ENCODE measurements around the gene BLVRB. TPM values are rescaled to one million over a fixed set of nuclear protein-coding genes. Genes with fewer than 3 reads are reported as not detected.

The BLVRB gene
- total and polyA plus RNA-seq, 2 of the 8 experiments (the other 6 are each of a cell fraction or from before 2014, with no cell fraction given), result 28.7 to 182 TPM

DNA sequence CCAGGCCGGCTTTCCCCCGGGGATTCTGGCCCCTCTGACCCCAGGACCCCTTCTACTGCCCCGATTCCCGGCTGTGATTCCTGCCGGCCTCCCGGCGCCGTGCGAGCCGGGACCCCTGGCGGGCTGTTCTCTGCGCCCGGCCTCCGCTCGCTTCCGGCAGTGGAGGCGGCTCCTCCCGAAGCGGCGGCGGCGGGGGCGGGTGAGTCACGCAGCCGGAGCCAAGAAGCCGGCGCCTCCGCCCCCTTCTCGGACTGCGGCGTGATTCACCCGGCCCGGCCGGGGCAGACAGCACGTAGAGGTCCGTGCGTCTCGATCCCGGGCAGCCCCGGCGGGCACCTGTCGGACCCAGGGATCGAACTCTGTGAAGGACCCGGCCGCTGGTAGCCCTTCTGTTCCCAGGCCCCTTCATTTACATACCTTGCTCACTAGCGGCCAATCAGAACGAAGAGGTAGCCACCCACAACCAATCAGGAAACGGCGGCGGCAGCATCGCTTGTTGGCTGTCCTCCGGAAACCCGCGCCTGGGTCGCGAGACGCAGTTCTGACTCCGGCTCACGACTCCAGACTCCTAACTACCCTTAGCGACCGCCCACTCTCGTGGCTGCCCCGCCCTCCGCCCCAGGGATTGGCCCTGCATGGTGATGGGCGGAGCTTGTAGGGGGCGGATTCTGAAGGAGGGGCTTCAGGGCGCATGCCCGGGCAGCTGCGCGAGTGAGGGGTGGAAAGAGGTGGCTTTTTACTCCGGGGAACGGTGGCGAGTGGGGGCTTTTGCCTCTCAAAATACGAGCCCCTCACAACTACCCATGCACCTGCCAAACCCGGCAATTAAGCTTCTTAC is 39.9 kb downstream of the BLVRB start, which contains the start of gene SERTAD1:
Gene SERTAD1, minus strand, starts transcription at position 543 of the 838 bp plus-strand sequence. CDS start 2,446 bp downstream, outside the sequence.
- Histone ChIP-seq H2BK5ac (ENCODE audit: low read depth, low read length) (peak within 1 kb of the TSS; percentile 94), H3K79me2 (ENCODE audit: control insufficient read depth in 1 of 2, insufficient read depth in 2 of 2, low read length in 2 of 2) (no peaks in the 10 kb centered on the region), H3K79me1 (ENCODE audit: low read depth, low read length) (no peaks in the 10 kb centered on the region; the same call in 1 of the 2 replicates), H3K27me3 (replicated peaks in 1 of 4; ENCODE audit: control insufficient read depth in 3 of 4, extremely low read depth in 1 of 4, insufficient read depth in 3 of 4, low read length in 3 of 4) (no peaks in the 10 kb centered on the region), H3K18ac (ENCODE audit: extremely low read depth, low read length) (peak within 1 kb of the TSS; percentile 87), H3K9ac (replicated peaks in 1 of 4; ENCODE audit: extremely low read depth in 1 of 4, low read depth in 3 of 4, low read length in 3 of 4) (peak within 1 kb of the TSS; percentile 66 to 81 (median 68)), H4K5ac (ENCODE audit: insufficient read length, low read depth, low read length) (peak within 1 kb of the TSS; percentile 79), H2BK12ac (ENCODE audit: low read depth, low read length) (0 out of 2 replicates have a peak within 1 kb of the TSS, but pooled peaks have one; percentile 84), H2BK20ac (ENCODE audit: low read length) (no peak within 1 kb of the TSS), H2BK15ac (ENCODE audit: low read length) (peak within 1 kb of the TSS; percentile 48; the same call in 1 of the 2 replicates), H3K14ac (ENCODE audit: insufficient read length) (no peak within 1 kb of the TSS), H3K9me3 (ENCODE audit: insufficient read depth in 2 of 2, low read depth in 1 of 2, low read length in 1 of 2) (no peaks in the 10 kb centered on the region), H3K36me3 (ENCODE audit: control insufficient read depth in 2 of 4, insufficient read depth in 4 of 4, low read length in 3 of 4) (peaks cover 0 to 2% (median 0%) of the 10 kb centered on the region in 4 experiments; a peak in 2 of 8 replicates), H3K27ac (ENCODE audit: low read depth, low read length) (peak within 1 kb of the TSS; percentile 69; the same call in 1 of the 2 replicates), H3K4me1 (replicated peaks in 1 of 4; ENCODE audit: control insufficient read depth in 3 of 4, insufficient read depth in 4 of 4, low read length in 3 of 4) (peaks cover 0 to 6% (median 4%) of the 10 kb centered on the region in 4 experiments; a peak in 3 of 7 replicates), H2AK5ac (ENCODE audit: low read depth, low read length) (no peak within 1 kb of the TSS; the same call in 1 of the 2 replicates), H3K4me2 (ENCODE audit: insufficient read depth in 1 of 2, low read depth in 2 of 2, low read length in 2 of 2) (peak within 1 kb of the TSS; percentile 83 to 95), H2AFZ (ENCODE audit: low read length) (peak within 1 kb of the TSS; percentile 87; the same call in 1 of the 2 replicates), H4K8ac (ENCODE audit: extremely low read depth, insufficient read depth, low read length) (peak within 1 kb of the TSS; percentile 83; the same call in 1 of the 2 replicates), H4K20me1 (replicated peaks in 1 of 2; ENCODE audit: control insufficient read depth in 1 of 2, insufficient read depth in 2 of 2, low read length in 2 of 2) (no peaks in the 10 kb centered on the region), H3K4me3 (ENCODE audit: extremely low read depth in 1 of 4, insufficient read depth in 2 of 4, low read depth in 3 of 4, low read length in 4 of 4) (peak within 1 kb of the TSS; percentile 58 to 79 (median 71)), H3K56ac (replicated peaks; ENCODE audit: insufficient read length, low read depth, low read length) (peak within 1 kb of the TSS; percentile 69), H3K4ac (replicated peaks; ENCODE audit: insufficient read length, low read depth, low read length) (peak within 1 kb of the TSS; percentile 71), H3K23me2 (ENCODE audit: low read depth, low read length) (peaks cover 12% of the 10 kb centered on the region), H4K91ac (replicated peaks; ENCODE audit: insufficient read length, low read length) (peak within 1 kb of the TSS; percentile 22), H3K23ac (ENCODE audit: insufficient read length) (no peak within 1 kb of the TSS), H2BK120ac (replicated peaks; ENCODE audit: low read depth, low read length) (peak within 1 kb of the TSS; percentile 12)
- peak; percentile 99 for DNase-seq (ENCODE audit: low read depth in 1 of 2, low spot score in 2 of 2)
- FAIRE-seq, result no peak
- WGBS, 2 experiments (ENCODE audit: extremely low coverage in 1 of 2, insufficient coverage in 1 of 2, insufficient read length in 1 of 2, insufficient replicate concordance in 2 of 2, low coverage in 1 of 2, low lambda C conversion rate in 2 of 2, missing lambda C conversion rate in 1 of 2), result 1% methylated on average over 55 of the region's 75 CpGs; no CpG with 5 or more reads in 1 of the 2 experiments
- POLR2A ChIA-PET (ENCODE audit: partially characterized antibody), result interaction anchor here (0.6 to 3.1 kb wide), 22 partner anchors 9 to 178 kb away, joined by 3 to 23 read pairs (median 4); partner anchors contain the start of genes HIPK4, PRX and SERTAD3
- CTCF ChIA-PET (ENCODE audit: partially characterized antibody), result interaction anchor here (0.9 to 3.3 kb wide), 10 partner anchors 8 to 120 kb away, joined by 3 to 21 read pairs (median 4); partner anchors contain the start of genes BLVRB and SPTBN4
- 0 out of 4 replicates have a peak, but pooled peaks of 1 of the 2 experiments have one; percentile 1 for TF ChIP-seq HDAC2 (IDR thresholded peaks at IDR 0.05; ENCODE audit: borderline replicate concordance in 1 of 2, low read depth in 2 of 2, low read length in 2 of 2)
- 0 out of 2 replicates have a peak, but pooled peaks have one; percentile 4 for TF ChIP-seq BRCA1 (IDR thresholded peaks at IDR 0.05; ENCODE audit: low read depth, low read length)
- peak; percentile 64 for TF ChIP-seq TAF7 (optimal IDR thresholded peaks at IDR 0.05; ENCODE audit: borderline replicate concordance, low read depth, low read length)
- peak; percentile 31; the same call in 1 of the 2 replicates for TF ChIP-seq EGR1 (IDR thresholded peaks at IDR 0.05; ENCODE audit: borderline replicate concordance, low read depth, low read length)
- TF ChIP-seq RAD21 (IDR thresholded peaks at IDR 0.05 in 1 of 2, conservative IDR thresholded peaks at IDR 0.05 in 1 of 2; ENCODE audit: low read depth in 2 of 2, low read length in 2 of 2), result no peak
- peak; percentile 84 for TF ChIP-seq SP1 (IDR thresholded peaks at IDR 0.05; ENCODE audit: low read depth, low read length)
- TF ChIP-seq CHD2 (IDR thresholded peaks at IDR 0.05; ENCODE audit: low read length), result peak; percentile 78
- peak; percentile 94 for TF ChIP-seq TAF1 (IDR thresholded peaks at IDR 0.05; ENCODE audit: low read depth, low read length)

Measured in H1 (cell line).